Activated CD8-positive, alpha-beta memory T cell treated with anti-CD3 and anti-CD28 coated beads, Interleukin-2, amount 50 U/mL, for 48 hours (primary cell): Measurements from ENCODE around the gene ADCY2.

Experiments used
- DNase-seq: peaks from one replicate; pipeline ENCODE4 v3.0.0-alpha.2; 2020

The ADCY2 gene

GRCh38 chr5:7754490-7754889 lies 358.6 kb downstream of the ADCY2 start:
- DNase-seq = no peak

DNA sequence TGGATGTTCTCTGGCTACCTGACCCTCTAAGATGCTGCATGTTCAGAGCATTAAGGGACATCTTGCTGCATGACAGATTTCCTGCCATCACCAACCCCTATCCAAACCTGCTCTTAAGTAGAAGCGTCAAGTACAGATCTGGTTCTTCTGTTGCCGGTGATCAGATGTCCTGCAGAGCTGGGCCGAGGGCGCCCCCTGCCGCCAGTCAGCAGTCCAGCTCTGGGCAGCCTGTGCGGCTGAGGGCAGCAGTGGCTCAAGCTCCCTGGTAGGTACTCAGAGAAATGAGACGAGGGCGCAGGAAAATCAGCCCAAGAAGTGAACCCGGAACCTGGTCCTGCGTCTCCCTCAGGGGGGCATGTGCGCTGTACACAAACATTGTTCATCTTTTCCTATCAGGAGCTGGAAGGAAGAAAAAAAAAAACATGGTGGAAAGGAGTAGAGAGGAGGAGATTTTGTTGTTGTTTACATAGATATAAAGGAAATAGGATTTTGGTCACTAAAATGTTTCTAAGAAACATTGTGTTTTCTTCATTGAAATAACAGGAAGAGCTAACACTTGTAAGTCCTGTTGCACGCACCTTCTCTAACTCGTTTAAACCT lies 359.2 kb downstream of the ADCY2 start:
- peak; percentile 79 for DNase-seq

DNA sequence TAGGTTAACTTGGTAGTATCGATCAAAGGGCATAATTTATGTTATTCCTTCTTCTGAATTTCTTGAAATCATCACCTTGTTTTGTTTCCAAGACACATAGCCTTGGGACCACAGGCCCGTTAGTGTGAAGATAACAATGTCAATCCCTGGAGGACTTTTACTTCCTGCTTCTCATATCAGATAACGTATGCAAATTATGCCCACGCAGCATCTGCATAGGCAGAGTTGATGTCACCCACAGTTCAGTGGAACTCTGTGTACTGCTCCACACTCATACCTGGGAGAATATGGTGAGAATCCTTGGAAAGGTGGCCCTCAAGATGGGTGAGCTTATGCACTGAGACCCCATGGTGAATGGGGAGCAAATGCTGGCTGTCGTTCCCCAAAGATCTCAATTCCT lies 360.0 kb downstream of the ADCY2 start:
- no peak for DNase-seq

DNA sequence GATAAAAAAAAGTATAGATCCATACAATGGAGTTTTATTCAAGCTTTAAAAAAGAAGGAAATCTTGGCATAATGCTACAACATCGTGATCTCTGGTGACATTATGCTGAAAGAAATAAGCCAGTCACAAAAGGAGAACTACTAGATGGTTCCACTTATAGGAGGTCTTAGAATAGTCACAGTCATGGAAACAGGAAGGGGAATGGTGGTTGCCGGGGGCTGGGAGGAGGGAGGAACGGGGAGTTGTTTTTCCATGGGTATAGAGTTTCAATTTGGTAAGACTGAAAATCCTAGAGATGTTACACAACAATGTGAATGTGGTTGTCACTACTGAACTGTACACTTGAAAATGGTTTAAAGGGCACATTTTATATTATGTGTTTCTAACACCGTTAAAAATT lies 360.5 kb downstream of the ADCY2 start:
- no peak for DNase-seq

- DNase-seq = no peak
Observed at GRCh38 chr5:7759257-7759871, 363.4 kb downstream of the ADCY2 start.

DNA sequence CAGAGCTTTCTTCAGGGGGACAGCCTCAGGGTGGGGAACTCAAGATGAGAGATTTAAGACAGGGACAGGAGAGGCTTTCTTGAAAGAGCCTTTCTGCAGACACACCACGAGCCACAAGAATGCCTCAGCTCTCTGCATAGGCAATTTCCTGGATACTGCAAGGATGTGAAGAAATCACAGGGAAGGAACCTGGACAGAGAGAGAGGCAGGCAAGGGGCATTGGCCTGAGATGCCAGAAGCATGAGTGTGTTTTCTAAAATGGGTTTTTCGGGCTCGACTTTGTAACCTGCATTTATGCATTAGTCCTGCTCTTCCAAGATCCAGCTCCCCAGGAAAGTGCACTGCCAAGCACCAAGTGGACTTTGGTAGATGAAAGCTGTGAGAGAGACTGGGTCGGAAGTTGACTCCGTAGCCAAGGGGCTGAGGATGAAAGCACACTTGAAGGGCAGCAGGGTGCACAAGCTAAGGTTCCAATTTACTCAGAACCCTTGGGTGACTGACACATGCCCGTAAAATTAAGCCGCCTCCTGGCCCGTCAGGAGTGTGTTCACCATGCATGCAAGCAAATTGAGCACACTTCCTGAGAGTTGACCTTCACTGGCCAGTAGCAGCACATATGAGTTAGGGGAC lies 364.1 kb downstream of the ADCY2 start:
- DNase-seq = no peak

DNA sequence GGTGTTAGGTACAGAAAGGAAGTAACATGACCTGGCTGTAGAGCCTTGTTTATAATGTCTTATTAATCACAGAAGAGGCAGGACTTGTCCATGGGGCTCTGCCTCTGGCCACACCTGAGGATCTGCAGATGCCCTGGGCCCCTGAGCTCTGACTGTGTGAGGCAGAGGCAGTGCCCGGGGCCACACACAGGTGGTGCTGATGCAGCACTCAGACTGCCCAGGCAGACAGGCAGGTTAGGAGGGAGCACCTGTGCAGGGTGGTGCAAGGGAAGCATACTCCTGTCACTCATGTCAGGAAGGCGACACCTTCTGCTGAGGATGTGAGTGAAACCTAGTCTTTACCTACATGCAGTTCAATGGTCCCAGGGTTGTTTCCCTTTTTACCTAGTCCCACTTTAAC lies 366.3 kb downstream of the ADCY2 start:
- DNase-seq = no peak

DNA sequence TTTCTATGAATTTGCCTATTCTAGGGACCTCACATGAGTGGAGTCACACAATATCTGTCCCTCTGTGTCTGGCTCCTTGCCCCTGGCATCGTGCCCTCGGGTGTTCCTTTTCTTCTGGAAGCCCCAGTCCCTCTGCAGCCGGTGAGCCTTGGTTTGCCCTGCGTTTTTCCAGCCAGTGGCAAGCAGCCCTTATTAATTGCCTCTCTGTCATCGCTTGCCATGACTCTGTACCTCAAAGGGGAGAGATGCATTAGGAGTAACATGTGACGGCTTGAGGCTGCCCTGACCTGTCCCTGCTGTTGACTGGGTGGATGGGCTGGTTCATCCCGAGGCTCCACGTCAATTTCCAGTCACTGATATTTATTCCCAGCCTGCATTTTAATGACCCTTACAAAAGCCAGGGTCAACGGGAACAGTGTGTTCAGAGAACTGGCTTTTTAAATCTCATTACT lies 367.7 kb downstream of the ADCY2 start:
- DNase-seq = no peak

GRCh38 chr5:7764452-7764851 lies 368.5 kb downstream of the ADCY2 start:
- no peak for DNase-seq

GRCh38 chr5:7770436-7770835 lies 374.5 kb downstream of the ADCY2 start:
- no peak for DNase-seq

- DNase-seq = no peak
Observed at GRCh38 chr5:7772141-7772540, 376.2 kb downstream of the ADCY2 start.

DNA sequence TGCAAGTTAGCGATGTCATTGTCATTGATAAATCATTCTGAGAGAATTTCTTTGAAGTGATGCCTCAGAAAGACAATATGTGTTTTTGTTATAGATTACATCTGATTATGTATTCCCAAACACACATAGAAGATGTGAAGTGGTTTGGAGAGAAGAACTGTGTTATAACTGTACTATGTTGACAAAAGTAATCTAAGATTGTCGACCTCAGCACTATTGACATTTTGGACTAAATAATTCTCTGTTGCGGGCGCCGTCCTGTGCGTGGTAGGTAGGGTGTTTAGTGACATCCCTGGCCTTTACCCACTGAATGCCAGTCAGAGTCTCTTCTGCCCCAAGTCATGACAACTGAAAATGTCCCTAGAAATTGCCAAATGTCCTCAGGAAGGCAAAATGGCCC lies 377.2 kb downstream of the ADCY2 start:
- DNase-seq = no peak

GRCh38 chr5:7776442-7776841 lies 380.5 kb downstream of the ADCY2 start:
- no peak for DNase-seq

DNA sequence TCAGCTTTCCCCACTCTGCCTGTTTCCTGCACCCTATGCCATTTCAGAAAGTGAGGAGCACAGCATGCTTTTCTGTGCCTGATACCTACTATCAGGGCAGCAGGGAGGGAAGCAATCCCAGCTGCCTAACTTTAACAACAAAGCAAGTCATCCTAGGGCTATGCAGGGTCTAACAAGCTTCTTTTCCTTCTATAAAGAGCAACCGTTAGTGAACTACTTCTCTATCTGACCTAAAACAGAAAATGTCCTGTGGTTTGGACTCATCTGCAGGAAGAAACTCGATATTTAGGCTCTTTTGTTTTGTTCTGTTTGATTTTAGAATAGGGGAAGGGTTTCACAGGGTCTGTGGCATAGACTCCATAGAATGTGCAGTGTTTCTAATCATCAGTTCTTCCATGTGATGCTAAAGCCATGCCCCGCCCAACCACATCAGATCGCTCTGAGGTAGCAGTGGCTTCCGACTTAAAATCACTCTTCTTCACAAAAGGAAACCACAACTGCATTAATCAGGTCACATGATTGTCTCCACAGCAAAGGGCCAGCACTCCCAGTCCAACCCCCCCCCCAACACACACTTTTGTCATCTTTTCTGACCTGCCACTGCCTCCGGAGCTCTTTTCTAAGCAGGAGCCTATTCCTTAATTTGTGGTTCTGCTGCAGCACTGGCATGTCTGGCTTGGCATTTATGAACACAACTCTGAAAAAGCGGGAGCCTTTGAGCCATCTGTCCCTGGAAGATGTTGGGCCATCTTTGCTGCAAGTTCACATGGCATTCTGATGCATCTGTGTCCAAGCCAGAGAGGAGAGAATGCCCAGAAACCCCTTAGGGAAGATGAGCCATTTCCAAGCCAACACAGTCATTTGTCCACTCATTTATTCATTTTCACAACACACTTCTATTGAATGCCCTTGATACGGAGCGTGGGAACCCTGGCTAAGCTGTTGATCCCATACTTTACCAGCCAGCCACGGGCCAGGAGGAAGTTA lies 383.4 kb downstream of the ADCY2 start:
- no peak for DNase-seq

DNA sequence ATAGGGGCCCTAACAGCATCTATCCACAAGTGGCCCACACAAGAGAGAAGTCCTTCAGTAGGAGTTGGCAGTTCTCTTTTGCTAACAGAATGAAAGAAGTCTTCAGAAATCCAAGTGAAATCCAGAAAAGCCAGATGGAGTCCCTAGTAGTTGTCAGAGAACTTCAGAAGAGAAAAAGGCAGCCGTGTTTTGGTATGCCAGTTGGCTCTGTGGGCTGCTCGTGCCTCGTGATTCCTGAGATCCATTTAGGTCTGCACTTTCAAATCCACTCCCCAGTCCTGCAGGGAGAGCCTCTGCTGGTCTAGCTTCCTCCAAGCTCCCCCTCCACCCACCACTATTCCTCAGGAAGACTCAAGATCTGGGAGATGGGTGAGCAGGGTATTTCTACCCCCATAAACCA lies 386.0 kb downstream of the ADCY2 start:
- DNase-seq = no peak

- no peak for DNase-seq
Observed at GRCh38 chr5:7784683-7785380, 388.9 kb downstream of the ADCY2 start.

DNA sequence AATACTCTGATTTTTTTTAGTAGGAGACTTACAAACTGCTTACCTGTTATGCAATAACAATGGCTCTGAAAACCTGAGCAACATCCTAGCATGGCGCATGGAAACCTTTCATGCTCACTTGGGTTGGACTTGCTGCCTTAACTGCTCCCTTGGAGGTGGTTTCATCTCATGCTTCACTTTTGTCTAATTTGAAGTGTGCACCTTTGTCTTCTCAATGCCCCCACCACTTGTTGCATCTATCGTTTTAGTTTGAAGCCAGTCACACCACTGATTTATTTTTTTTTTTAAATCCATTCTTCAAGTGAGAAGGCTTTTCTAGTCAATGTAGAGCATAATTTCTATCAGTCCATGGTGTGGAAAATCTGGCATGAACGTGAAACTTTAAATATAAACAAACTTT lies 391.8 kb downstream of the ADCY2 start:
- no peak for DNase-seq

DNA sequence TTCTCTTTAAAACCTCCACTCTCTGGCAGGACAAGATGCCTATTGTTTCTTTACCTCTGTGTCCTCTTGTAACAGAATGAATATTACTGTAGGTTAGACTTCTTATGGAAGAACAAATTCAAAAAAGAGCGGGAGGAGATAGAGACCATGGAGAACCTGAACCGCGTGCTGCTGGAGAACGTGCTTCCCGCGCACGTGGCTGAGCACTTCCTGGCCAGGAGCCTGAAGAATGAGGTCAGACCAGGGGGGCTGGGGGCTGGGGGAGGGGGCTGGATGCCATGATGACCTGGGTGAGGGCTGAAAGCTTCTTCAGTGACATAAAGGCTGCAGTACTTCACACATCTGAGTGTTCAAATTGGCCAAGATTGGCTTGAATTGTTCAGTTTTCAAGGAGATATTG lies 393.6 kb downstream of the ADCY2 start:
- DNase-seq = no peak

DNA sequence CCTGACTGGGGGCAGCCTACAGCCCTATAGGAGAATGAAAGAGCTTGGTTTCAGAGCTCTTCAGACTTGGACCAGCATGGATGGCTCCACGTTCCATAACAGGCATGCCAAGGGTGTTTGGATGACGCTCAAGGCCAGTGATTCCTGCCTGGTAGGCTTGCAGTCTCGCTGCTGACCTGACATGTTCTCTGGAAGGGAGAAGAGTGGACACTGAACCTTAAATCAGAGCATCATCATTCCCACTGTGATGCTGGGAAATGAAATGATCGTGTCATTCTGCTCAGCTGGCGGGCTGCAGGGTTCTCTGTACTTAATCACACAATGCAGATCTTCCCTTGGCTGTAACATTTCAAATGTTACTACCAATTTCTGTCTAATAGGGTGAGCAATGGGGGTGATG lies 398.0 kb downstream of the ADCY2 start:
- DNase-seq = no peak

DNA sequence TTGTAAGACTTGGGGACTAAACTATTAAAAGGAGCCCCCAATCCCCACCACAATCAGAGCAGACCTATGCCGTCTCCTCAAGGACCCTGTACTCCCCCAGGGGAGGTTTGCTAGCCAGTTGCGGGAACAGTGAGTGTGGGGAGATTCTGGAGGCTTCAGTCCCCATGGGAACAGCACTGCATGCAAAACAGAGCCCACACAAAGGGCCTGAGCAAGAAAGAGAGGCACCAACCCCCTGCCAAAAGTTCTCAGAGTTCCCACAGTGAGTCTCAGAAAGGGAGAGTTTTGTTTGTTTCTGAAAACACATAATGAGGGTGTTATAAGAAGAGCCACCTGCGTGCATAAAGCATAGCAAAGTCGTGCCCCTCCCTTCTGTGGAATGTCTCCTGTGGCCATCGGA lies 398.4 kb downstream of the ADCY2 start:
- DNase-seq = no peak

- DNase-seq = no peak
Observed at GRCh38 chr5:7794823-7795222, 398.9 kb downstream of the ADCY2 start.

DNA sequence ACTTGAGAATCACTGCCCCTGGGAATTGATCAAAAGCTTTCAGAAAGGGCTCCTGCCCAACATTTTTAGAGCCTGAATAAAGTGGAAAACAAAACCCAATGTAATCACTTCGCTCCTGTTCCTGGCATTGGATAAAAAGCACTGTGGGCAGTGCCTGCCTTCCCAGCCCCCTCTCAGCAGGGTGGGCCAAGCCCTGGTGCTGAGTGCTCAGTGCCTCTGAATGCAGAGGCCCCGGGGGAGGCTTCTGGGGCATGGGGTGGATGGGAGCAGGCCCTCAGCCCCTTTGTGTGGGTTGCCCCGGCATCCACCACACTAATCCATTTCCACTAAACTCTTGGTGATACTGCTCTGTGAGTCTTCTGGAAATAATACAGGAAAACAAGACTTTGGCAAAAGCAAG lies 399.4 kb downstream of the ADCY2 start:
- no peak for DNase-seq
